ENCODE data around the gene VMO1.

The VMO1 gene

DNA sequence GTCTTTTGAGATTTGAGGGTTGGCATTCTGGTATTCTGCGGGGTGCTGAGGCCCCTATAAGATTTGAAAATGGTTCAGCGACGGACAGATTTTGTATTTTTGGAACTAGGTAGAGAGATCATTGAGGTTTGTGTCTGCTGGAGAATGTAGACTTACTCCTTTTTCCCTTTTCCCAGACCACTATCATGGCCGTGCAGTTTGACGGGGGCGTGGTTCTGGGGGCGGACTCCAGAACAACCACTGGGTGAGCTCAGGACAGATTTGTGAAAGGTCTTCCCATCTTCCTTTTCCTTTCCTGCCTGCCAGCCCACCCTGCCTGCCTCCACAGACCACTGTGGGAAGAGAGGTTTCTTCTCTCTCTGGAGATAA is 10.4 kb upstream of the VMO1 start:
- DNase-seq: peak; percentile 31

DNA sequence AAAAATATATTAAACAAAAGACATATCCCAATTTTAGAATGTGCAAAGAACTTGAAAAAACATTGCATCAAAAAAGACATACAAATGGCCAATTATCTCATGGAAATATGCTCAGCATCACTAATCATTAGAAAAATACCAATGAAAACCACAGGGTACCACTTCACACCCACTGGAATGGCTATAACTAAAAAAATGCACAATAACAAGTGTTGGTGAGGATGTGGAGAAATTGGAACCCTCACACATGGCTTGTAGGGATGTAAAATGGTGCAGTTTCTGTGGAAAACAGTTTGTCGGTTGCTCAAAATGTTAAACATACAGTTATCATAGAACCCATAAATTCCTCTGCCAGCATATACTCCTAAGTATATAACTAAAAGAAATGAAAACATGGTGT is 9.0 kb upstream of the VMO1 start:
- DNase-seq: no peak

DNA sequence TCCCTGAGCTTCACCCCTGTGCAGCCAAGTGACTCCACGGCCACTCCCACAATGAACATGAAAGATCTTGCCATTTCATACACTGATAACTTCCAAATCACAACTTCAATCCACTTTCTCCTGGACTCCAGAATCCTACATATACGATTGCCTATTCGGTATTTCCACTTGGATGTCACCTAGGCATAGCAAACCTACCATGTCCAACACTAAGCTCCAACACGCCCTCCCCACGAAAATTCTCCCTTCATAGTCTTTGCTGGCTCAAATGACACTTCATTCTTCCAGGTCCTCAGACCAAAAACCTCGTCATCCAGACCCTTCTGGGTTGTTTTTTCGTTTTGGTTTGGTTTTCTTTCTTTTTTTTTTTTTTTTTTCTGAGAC is 4.5 kb upstream of the VMO1 start:
- DNase-seq: no peak

DNA sequence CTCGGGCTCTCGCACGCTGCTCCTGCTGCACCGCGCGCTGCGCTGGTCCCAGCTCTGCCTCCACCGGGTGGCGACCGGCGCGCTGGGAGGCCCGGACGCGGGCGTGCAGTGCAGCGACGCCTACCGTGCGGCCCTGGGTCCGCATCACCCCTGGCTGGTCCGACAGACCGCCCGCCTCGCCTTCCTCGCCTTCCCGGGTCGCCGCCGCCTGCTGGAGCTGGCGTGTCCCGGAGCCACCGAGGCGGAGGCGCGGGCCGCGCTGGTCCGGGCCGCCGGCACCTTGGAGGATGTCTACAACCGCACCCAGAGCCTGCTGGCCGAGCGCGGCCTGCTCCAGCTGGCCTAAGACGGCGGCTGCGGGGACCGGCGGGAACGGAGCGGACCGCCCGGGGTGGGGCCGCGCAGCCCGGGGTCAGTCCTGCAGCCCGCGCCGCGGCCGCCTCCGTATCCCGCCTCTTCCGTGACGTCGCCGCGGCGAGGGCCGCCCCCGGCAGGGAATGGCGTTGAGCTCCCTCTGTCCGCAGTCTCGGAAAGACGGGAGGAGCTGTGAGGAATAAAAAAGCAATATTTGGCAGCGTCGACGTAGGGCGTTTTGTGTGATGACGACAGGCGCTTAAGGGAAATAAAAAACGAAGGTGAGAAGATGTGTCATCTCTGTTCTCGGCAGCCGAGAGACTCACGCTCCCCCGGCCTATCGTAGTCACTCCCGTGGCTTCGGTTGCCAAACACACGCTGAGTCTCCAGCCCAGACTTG is 4.0 kb upstream of the VMO1 start:
- DNase-seq: peak; percentile 87

DNA sequence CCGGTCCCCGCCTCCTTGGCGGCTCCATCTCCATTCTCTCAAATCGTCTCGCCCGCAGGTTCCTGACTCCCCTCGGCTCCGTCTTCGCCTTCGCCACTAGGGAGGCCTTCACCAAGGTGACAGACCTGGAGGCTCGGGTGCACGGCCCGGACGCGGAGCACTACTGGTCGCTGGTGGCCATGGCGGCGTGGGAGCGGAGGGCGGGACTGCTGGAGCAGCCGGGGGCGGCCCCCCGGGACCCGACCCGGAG is 3.5 kb upstream of the VMO1 start:
- DNase-seq: no peak

DNA sequence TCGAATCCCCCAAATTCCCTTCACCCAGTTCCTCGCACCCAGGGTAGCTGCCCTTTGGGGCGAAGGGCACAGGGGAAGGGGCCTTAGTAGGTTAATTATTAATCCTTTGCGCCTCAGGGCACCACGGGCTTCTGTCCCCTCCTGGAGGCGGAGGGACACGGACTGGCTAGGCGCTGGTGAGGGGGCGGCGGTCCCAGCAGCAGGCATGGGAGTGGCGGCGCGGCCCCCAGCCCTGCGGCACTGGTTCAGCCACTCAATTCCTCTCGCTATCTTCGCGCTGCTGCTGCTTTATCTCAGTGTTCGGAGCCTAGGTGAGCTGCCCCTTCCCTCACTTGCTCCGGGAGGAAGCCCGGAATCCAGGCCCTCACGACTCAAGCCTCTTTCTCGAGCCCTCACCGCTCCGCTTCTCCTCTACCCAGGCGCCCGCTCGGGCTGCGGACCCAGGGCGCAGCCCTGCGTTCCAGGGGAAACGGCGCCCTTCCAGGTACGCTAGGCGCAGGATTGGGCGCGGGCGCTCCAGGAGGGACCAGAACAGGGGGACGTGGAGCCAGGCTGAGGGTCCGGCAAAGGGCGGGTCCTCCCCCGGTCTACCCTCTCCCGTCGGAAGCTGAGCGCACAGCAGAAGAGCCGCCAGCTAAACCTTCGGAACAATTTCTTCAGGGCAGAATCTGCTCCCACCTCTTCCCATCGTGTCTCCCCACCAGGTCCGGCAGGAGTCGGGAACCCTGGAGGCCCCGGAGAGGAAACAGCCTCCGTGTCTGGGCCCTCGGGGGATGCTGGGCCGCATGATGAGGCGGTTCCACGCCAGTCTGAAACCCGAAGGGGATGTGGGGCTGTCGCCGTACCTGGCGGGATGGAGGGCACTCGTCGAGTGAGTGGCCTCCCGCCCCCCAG is 2.9 kb upstream of the VMO1 start, which contains the start of gene GLTPD2:
Gene GLTPD2 (plus strand): TSS at position 158 of the 894 bp plus-strand sequence. CDS start 48 bp downstream, at position 206.
- no peak for DNase-seq

DNA sequence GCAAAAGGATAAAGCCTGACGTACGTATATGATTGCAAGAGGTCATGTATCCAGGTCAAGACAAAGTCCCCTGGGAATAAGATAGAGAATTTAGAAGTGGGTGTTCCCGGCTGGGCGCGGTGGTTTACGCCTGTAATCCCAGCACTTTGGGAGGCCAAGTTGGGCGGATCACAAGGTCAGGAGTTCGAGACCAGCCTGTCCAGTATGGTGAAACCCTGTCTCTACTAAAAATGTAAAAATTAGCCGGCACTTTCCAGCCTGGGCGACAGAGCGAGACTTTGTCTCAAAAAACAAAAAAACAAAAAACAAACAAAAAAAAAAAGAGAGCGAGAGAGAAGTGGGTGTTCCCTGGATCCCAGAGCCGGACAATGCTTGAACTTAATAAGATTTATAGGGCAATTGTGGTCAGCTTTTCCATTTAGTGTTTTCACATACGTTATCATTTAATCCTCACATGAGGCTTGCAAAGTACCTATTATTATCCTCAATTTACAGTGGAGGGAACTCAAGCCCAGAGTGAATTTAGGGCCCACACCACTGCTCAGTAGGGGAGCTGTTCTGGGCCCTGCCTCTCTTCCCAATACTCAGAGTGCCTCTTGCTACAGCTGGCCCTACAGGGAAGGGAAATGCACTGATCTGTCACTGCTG is 2.1 kb upstream of the VMO1 start:
- DNase-seq: no peak

DNA sequence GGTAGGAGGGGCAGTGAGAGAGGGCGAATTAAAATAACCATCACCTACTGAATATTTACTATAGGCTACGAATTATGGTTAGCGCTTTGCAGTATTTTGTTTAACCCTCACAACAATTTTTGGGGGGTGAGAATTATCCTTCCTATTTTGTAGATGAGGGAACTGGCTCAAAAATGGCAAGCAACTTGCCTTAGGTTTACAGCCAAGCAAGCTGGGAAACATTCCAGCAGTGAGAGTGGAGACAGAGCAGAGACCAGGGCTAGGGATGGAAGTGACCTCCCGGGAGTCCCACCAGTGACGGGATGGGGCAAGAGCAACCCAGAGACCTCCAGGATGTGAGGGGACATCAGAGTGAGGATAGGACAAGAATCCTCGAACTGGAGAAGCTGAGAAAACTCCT is 352 bp upstream of the VMO1 start:
- DNase-seq: no peak

DNA sequence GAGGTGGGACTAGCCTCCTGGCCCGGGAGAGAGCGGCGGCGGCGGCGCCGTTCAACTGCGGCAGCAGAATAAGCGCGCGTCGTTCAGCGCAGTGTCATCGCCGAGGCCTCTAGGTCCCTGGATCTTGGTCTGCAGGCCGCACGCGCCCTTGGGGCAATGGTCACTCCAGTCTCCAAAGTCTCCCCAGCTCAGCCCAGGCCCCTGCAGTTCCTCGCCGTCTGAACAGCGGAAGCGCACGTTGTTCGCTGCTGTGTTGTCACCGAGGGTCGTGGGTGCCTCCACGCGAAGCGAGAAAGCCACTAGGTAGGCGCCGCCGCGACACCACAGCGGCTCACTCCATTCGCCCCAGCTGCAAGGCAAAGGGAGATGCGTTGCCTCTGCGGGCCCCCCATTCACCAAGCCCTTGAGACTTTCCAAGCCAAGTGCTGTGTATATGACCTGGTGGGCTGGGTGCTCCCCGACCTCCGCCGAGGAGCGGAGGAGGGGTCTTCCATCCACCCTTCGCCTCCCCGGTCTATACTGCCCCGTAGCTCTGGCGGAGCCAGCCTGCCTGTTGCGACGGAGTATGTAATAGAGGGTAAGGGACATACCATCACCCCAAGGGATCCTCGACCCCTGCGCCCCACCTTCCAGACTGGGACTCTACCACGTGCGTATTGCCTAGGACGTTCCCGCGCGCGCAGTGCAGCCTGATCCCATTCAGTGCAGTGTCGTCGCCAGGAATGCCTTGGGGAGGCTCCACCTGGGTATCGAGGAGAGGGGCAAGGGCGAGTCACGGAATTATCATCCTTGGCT is 656 bp downstream of the VMO1 start:
- no peak for DNase-seq

DNA sequence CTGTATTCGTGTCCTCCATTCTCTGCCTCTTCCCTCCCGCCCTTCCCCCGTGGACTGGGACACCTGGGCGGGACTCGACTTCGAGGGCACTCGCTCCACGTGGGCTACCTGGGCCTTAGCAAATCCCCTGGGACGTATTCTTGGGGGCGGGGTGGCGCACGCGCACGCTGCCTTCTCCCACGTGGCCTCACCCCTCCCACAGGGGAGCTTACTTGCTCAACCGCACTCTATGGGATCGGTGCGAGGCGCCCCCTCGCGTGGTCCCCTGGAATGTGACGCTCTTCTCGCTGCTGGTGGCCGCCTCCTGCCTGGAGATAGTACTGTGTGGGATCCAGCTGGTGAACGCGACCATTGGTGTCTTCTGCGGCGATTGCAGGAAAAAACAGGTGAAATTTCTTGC is 3.5 kb downstream of the VMO1 start:
- DNase-seq: no peak

DNA sequence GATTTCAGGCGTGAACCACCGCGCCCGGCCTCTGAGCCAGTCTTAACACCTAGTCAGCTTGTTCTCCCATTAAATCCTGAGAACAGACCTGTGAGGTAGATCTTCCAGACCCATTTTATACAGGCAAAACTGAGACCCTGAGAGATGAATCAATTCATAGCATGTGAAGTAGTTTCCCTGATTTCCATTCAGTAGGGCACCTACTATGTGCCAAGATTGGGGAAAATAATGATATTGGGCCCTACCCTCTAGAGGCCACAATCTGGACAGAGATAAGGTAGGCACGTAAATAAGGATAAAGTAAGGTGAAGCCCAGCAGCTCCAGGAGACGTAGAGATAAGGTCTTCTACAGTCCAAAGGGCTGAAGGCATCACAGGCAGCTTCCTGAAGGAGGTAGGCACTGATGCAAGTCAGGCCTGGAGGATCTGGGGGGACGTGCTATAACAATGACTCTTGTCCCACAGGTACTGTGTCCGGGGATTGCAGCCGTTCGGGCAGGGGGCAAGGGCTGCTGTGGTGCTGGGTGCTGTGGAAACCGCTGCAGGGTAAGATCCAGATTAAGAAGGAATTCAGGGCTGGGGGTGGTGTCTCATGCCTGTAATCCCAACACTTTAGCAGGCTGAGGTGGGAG is 5.7 kb downstream of the VMO1 start:
- DNase-seq: no peak

DNA sequence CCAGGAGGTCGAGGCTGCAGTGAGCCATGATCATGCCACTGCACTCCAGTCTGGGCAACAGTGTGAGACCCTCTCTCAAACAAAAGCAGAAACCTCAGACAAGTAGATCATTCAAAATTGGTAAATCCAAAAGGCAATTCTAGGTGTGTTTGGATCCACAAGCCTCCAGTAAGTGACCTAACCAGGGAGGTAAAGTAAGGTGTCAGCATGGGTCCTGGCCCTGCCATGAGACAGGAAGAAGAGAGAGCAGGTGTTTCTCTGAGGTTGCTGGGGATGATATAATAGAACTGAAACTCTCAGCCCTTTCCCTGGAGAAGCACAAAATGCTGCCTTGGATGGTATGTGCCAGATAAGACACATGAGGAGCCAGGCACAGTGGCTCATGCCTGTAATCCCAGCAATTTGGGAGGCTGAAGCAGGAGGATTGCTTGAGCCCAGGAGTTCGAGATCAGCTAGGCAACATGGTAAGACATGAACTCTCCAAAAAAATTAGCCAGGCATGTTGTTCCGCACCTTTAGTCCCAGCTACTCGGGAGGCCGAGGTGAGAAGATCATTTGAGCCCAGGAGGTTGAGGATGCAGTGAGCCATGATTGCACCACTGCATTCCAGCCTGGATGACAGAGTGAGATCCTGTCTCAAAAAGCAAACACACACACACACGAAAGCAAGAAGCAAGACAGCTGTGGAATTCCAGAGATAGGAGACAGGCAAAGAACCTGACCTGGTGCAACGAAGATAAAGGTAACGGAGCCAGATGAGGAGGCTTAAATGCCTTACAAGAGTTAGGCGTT is 8.0 kb downstream of the VMO1 start:
- DNase-seq: no peak

DNA sequence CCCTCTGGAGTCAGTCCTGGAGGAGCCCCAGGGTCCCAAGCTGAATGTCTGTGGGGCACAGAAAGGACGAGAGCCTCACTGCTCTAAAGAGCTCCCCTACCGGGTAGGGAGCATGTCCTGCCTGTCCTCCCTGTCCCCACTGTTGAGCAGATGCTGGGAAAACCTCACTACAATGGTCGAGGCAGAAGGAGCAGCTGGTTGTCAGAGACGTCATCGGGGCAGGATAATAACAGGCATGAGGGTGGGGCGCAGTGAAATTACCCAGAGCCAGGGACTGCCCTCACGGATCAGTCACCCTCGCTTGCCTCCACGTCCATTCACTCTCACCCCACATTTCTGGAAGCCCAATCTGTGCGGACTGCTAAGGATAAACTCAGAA is 13.9 kb downstream of the VMO1 start:
- DNase-seq: no peak

DNA sequence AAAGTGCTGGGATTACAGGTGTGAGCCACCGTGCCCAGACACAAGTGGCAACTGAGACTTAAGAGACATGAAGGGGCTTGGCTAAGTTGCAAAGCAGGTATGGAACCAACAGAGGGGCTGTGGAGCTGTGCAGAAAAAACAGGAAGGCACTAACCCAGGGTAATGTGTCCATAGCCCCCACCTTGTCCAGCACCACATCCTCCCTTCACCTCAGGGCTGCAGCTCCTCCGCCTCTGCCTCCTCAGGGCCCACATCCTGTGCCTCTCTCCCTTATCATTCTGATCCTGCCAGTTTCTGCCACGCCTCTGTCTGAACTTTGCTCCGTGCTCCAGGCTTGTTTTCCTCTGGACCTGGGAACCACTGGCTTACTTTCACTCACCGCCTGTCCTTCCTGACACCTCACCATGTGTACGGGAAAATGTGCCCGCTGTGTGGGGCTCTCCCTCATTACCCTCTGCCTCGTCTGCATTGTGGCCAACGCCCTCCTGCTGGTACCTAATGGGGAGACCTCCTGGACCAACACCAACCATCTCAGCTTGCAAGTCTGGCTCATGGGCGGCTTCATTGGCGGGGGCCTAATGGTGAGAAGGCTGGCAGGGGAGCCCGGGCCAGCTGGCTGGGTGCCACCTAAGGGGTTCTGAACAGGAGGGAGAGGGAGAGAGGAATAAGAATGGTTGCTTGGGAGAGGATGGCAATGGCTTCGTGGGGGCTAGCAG is 14.5 kb downstream of the VMO1 start, which contains the start of gene TM4SF5:
Gene TM4SF5 (plus strand): TSS at position 368 of the 716 bp plus-strand sequence. CDS start 37 bp downstream, at position 405.
- no peak for DNase-seq

DNA sequence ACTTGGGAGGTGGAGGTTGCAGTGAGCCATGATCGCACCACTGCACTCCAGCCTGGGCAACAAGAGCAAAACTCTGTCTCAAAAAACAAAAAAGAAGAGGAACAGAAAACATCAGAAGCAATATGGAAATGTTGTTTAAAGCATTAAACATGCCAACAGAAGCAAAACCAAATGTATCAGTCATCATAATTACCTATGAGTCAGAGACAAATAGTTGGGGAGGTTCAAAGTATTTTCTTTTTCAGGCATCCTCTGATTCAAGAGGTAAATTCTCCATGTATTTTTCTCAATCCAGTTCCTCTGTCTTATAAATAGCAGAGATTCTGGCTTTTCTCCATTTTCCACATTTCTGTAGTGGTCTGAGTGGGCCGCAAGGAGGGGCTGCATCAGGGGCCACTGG is 16.5 kb downstream of the VMO1 start:
- DNase-seq: no peak

DNA sequence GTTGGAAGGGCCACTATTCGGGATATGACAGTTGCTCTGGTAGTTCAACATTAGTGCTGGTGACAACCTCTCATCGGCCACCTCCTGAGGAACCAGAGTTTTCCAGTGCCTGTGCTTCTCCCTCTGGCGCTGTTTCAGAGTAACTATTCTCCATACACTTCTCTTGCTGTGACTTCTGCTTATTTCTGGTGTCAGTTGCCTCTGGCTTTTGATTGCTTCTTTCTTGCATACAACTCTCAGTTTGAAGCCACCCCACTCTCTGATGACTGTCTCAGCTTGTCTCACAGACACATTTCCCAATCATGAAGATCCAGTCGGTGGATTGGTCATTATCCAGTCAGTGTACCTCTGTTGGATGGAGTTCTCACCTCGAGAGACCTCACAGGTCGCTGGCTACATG is 17.9 kb downstream of the VMO1 start:
- no peak for DNase-seq

DNA sequence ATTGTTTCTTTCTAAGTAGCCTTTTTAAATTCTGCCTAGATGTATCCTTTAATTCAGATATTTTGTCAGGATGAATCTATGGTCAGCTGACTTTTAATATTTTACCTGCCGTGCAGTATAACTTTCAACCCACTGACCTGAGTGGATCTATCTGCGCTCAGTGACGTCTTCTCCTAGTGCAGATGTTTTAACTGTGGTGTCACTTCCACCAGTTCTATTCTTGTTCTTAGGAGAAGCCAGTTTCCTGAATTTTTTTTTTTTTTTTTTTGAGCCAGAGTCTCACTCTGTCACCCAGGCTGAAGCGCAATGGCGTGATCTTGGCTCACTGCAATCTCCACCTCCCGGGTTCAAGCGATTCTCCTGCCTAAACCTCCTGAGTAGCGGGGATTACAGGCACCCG is 19.4 kb downstream of the VMO1 start:
- no peak for DNase-seq

DNA sequence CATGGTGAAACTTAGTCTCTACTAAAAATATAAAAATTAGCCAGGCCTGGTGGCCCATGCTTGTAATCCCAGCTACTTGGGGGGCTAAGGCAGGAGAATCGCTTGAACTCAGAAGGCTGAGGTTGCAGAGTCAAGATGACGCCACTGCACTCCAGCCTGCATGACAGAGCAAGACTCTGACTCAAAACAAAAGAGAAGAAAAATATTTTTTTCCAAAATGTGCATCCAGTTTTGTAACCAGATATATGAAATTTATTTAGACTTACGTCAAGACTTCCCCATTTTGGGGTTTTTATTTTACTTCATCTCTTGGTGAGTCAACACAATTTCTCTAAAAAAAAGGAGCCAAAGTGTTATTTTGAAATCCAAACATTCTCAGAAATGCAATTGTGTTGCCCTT is 20.0 kb downstream of the VMO1 start:
- DNase-seq: no peak

DNA sequence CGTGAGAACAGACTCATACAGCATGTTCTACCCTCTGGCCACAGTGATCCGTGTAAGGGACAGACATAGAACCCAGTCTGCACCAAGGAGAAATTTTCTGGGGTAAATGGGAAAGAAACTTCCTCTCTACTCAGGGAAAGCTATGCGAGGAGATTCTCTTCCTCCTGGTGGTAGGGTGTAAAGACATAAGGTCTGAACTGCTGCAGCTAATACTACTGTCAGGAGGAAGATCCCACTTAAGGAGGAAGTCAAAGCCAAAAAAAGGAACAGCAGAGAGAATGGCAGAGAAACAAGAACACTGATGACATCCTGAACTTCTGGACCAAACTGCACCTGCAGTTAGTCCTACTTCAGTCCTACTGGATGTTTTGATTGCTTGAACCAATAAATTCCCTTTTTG is 21.6 kb downstream of the VMO1 start:
- no peak for DNase-seq

DNA sequence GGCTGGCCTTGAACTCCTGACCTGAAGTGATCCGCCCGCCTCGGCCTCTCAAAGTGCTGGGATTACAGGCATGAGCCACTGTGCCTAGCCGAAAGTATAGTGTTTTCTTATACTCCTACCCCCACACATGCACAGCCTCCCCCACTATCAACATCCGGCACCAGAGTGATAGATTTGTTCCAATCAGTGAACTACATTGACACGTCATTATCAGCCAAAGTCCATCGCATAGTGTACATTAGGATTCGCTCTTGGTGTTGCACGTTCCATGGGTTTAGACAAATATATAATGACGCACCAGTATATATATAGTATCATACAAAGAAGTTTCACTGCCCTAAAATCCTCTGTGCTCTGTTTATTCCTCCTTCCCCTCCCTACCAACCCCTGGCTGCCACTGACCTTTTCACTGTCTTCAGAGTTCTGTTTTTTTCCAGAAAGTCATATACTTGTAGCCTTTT is 26.4 kb downstream of the VMO1 start:
- DNase-seq: no peak

DNA sequence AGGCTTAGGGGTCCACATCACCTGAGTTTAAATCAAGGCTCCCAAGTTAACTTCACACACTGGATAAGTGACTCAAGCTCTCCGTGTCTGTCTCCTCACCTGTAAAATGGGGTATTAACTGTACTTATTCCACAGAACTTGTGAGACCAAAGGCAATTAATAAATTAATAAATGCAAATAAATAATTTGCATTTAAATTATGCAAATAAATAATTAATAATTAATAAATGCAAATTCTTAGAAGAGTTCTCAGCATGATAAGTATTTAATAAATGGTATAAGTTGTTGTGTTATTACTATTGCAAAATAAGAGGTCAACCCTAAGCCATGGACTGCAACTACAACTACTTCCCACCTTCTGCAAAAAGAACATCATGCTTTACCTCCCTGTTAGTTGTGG is 32.8 kb downstream of the VMO1 start:
- no peak for DNase-seq
